ENCODE data around the gene OR11G2.
"Not testable (repeated sequence)": the region's sequence is repeated elsewhere in the genome, so short reads cannot be mapped to it uniquely, and the experiment has no call there.

The OR11G2 gene

DNA sequence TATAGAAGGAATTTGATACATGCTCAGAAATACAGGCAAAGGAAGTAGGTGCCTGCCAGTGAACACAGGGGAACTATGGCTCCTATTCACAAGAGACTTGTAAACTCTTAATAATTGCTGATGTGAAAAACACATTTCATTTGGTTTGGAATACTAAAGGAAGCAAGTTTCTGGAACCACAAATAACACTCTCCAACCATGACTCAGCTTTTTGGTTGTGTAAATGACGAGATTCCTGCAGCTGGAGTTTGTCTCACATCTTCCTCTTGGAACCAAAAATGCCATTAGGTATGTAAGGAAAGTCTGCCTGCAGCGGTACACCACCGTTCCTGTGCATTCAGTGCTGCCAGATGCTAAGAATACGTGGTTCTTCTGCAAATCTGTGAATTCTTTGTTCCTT lies 28.3 kb downstream of the OR11G2 start:
- in situ Hi-C loops (cut with MboI; ENCODE audit: low sequenced_read_pairs) = no loop called here

DNA sequence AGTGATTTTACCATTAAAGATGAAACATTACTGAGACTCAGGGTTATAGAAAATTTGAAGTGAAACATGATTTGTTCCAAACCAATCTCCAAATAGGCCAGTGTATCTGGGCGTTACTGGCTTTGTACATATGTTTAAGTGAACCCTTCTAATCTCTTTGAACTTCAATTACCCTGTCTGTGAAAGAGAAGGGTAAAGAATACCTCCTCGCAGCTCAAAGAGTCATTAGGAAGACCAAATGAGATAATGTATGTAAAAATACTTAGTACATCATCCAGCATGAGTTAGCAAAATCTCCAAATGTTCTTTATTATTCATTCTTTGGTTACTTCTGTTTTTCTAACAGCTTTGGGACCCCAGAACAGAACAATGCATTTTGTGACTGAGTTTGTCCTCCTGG lies 32.7 kb downstream of the OR11G2 start, which contains the start of gene OR11H6:
Gene OR11H6 (plus strand): TSS at position 301 of the 400 bp plus-strand sequence. CDS start 0 bp downstream, at position 301.
- in situ Hi-C loops (cut with MboI; ENCODE audit: low sequenced_read_pairs) = no loop called here

DNA sequence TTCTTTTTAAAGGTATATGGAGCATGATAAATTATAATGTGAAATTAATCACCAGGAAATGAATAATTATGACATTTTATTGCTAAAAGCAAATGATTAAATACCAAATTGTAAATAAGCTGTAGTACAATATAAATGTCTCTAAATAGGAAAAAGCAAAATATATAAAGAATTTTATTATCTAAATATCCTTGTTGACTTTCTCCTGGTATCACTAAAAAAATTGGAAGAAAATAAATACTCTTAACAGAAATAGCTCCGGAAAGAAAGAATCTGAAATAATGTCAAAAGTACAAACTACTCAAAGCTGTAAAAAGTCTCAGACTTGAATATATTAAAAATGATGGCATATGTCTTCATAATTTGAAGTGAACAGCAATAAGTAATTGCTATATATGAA lies 38.0 kb downstream of the OR11G2 start, which contains the start of gene OR11H7:
Gene OR11H7 (plus strand): TSS at position 301 of the 400 bp plus-strand sequence.
- in situ Hi-C loops (cut with MboI; ENCODE audit: low sequenced_read_pairs) = no loop called here

DNA sequence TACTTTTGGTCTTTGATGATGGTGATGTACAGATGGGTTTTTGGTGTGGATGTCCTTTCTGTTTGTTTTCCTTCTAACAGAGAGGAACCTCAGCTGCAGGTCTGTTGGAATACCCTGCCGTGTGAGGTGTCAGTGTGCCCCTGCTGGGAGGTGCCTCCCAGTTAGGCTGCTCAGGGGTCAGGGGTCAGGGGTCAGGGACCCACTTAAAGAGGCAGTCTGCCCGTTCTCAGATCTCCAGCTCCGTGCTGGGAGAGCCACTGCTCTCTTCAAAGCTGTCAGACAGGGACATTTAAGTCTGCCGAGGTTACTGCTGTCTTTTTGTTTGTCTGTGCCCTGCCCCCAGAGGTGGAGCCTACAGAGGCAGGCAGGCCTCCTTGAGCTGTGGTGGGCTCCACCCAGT lies 44.7 kb downstream of the OR11G2 start:
- in situ Hi-C loops (cut with MboI; ENCODE audit: low sequenced_read_pairs) = not testable (repeated sequence)

- in situ Hi-C loops (cut with MboI; ENCODE audit: low sequenced_read_pairs) = no loop called here
Observed at GRCh38 chr14:20247646-20248246, 57.0 kb downstream of the OR11G2 start.
